ENCODE measurements around the gene MKNK2.

MKNK2 gene

DNA sequence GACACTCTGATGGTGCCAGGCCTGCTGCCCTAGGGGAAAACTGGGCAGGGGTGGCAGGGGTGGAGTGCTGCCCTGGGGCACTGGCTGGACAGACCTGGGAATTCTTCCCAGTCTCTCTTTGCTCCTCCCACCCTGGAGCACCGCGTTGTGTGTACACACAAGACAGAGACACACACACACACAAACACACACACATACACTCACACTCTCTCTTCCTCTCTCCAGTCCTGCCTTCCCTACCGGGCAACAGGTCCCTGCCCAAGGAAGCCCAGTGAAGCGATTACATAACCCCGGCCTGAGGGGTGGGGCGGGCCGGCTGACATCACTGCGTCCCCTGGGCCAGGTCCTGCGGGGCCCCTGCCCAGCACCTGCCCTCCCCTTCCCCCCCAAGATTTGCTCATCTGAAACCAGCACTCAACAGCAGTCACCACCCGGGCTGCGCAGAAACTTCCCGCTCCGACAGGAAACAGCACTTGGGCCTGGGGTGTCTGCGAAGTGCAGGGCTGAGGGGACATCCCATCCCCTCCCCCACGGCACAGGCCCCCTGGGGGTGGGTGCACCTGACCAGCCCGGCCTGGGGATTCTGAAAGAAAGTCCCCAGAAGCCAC lies 1.2 kb downstream of the MKNK2 start:
- peaks cover 29% of the 10 kb centered on the region for H3K79me2 ChIP-seq (ENCODE audit: insufficient read depth, low read depth)
- H3K4me1 ChIP-seq (ENCODE audit: low read depth, poor library complexity, severe bottlenecking) = peaks cover 23% of the 10 kb centered on the region
- peak overlapping the region; percentile 94 for H3K4me2 ChIP-seq
- H4K20me1 ChIP-seq (ENCODE audit: insufficient read depth) = no peaks in the 10 kb centered on the region
- H3K27me3 ChIP-seq (ENCODE audit: insufficient read depth, low read depth) = no peaks in the 10 kb centered on the region
- H3K4me3 ChIP-seq (IDR thresholded peaks at IDR 0.05; ENCODE audit: insufficient read depth, low read depth, low read length) = no peak overlapping the region
- H3K36me3 ChIP-seq (ENCODE audit: insufficient read depth) = no peaks in the 10 kb centered on the region
- H3K27ac ChIP-seq = peak overlapping the region; percentile 42
- no peak overlapping the region for H2AFZ ChIP-seq (ENCODE audit: low read depth)
- no peak for TF ChIP-seq CTCF (conservative IDR thresholded peaks at IDR 0.05; ENCODE audit: low read depth, low read length)
- peak overlapping the region; percentile 53; the same call in 1 of the 2 replicates for H3K9ac ChIP-seq

GRCh38 chr19:2048959-2049740 lies 1.9 kb downstream of the MKNK2 start:
- H3K36me3 ChIP-seq (ENCODE audit: insufficient read depth) = no peaks in the 10 kb centered on the region
- no peaks in the 10 kb centered on the region for H3K27me3 ChIP-seq (ENCODE audit: insufficient read depth, low read depth)
- peak overlapping the region; percentile 94 for H3K4me2 ChIP-seq
- H3K27ac ChIP-seq = no peak overlapping the region; the same call in 1 of the 2 replicates
- TF ChIP-seq CTCF (conservative IDR thresholded peaks at IDR 0.05; ENCODE audit: low read depth, low read length) = no peak
- H4K20me1 ChIP-seq (ENCODE audit: insufficient read depth) = no peaks in the 10 kb centered on the region
- H3K79me2 ChIP-seq (ENCODE audit: insufficient read depth, low read depth) = peaks cover 29% of the 10 kb centered on the region
- peak overlapping the region; percentile 53; the same call in 1 of the 2 replicates for H3K9ac ChIP-seq
- peaks cover 25% of the 10 kb centered on the region for H3K4me1 ChIP-seq (ENCODE audit: low read depth, poor library complexity, severe bottlenecking)
- no peak overlapping the region for H2AFZ ChIP-seq (ENCODE audit: low read depth)
- H3K4me3 ChIP-seq (IDR thresholded peaks at IDR 0.05; ENCODE audit: insufficient read depth, low read depth, low read length) = no peak overlapping the region

DNA sequence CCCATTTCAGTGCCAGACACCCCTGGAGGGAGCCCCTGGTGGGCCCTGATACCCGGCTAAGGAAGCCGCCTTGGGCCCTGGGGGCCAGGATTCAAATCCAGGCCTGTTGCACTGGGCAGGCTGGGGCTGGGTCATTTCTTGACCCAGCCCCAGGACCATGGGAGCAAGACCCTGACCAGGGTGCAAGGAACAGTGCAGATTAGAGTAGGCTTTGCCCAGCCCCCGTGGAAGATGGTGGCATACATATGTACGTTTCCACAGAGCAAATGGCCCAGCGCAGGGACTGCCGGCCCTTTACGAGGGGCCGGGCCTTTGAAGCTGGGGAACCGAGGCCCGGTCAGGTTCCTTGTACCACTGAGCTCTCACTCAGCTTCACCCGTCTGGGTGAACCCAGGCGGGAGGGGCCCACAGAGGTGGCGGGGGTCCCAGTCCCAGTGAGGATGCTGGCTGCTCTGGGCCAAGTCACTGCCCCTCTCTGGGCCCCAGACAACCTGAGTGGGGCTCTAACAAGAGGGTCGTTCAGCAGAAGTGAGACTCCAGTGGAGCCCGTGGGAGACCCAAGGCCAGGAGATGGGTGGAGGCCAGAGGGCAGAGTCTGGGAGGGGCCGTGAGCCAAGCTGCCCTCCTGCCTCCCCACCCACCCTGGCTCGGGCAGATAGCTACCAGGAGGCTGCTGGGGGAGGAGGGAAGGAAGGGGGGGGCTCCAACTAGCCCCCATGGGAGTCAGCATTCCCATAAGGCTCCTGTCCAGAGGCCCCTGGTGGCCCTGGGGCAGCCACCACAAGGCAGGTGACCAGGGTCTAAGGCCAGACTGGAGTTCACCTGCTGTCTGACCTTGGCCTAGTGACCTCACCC lies 2.7 kb downstream of the MKNK2 start:
- no peaks in the 10 kb centered on the region for H3K36me3 ChIP-seq (ENCODE audit: insufficient read depth)
- no peak overlapping the region; the same call in 1 of the 2 replicates for H3K4me2 ChIP-seq
- no peaks in the 10 kb centered on the region for H4K20me1 ChIP-seq (ENCODE audit: insufficient read depth)
- H3K4me1 ChIP-seq (ENCODE audit: low read depth, poor library complexity, severe bottlenecking) = peaks cover 30% of the 10 kb centered on the region
- H3K79me2 ChIP-seq (ENCODE audit: insufficient read depth, low read depth) = peaks cover 29% of the 10 kb centered on the region
- no peak overlapping the region for H3K4me3 ChIP-seq (IDR thresholded peaks at IDR 0.05; ENCODE audit: insufficient read depth, low read depth, low read length)
- H3K27me3 ChIP-seq (ENCODE audit: insufficient read depth, low read depth) = no peaks in the 10 kb centered on the region
- H3K9ac ChIP-seq = no peak overlapping the region
- no peak overlapping the region for H2AFZ ChIP-seq (ENCODE audit: low read depth)
- H3K27ac ChIP-seq = no peak overlapping the region
- no peak for TF ChIP-seq CTCF (conservative IDR thresholded peaks at IDR 0.05; ENCODE audit: low read depth, low read length)

GRCh38 chr19:2047449-2048103 lies 3.5 kb downstream of the MKNK2 start:
- Histone ChIP-seq H3K9ac (no peak overlapping the region), H2AFZ (ENCODE audit: low read depth) (no peak overlapping the region), H4K20me1 (ENCODE audit: insufficient read depth) (no peaks in the 10 kb centered on the region), H3K79me2 (ENCODE audit: insufficient read depth, low read depth) (peaks cover 29% of the 10 kb centered on the region), H3K27ac (no peak overlapping the region), H3K27me3 (ENCODE audit: insufficient read depth, low read depth) (no peaks in the 10 kb centered on the region), H3K4me2 (no peak overlapping the region), H3K4me1 (ENCODE audit: low read depth, poor library complexity, severe bottlenecking) (peaks cover 36% of the 10 kb centered on the region), H3K4me3 (IDR thresholded peaks at IDR 0.05; ENCODE audit: insufficient read depth, low read depth, low read length) (no peak overlapping the region), H3K36me3 (ENCODE audit: insufficient read depth) (no peaks in the 10 kb centered on the region)
- no peak for TF ChIP-seq CTCF (conservative IDR thresholded peaks at IDR 0.05; ENCODE audit: low read depth, low read length)

Data from KMS-11 (cell line).